ENCODE results near the gene ZMYND19.
A peak's percentile ranks its signal among the peaks of the same experiment; 100 is the strongest.
"Not testable (repeated sequence)": the region's sequence is repeated elsewhere in the genome, so short reads cannot be mapped to it uniquely, and the experiment has no call there.

The ZMYND19 gene

DNA sequence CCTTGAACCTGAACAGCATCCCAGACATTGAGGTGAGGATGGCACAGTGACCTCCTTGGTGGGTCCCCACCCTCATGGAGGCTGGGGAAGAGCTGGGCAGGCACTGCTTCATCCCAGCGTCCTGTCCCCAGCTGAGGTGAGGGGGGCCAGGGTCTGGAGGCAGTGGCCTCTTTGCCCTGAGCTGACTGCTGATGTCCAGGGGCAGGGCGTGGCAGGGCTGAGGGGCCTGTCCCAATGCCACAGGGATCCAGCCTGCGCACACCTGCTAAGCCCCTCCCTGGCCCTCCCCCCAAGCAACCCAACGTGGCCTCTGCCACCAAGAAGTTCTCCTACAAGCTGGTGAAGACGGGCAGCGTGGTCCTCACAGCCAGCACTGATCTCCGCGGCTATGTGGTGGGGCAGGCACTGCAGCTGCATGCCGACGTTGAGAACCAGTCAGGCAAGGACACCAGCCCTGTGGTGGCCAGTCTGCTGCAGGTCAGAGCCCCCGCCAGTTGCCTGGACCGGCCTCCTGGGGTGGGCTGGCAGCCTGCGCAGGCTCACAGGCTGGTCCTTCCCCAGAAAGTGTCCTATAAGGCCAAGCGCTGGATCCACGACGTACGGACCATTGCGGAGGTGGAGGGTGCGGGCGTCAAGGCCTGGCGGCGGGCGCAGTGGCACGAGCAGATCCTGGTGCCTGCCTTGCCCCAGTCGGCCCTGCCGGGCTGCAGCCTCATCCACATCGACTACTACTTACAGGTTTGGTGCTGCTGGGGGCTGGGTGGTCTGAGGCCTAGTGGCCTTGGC, 23.6 kb upstream of the ZMYND19 start:
- DNase-seq: no peak

DNA sequence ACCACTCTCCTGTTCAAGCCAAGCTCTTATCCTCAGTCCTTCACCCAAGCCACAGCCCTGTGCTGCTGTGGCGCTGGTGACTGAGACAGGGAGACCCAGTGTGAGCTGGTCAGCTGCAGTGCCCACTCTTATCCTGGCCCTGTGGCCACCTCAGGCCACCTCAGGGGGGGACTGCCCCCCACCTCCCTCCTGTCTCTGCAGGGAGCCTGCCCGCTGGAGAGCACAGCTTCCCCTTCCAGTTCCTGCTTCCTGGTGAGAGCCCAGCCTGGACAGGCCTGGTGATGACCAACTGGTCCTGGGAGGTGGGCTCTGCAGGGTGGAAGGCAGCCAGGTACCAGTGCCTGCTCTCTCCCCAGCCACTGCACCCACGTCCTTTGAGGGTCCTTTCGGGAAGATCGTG, 22.9 kb upstream of the ZMYND19 start:
- DNase-seq: no peak

DNA sequence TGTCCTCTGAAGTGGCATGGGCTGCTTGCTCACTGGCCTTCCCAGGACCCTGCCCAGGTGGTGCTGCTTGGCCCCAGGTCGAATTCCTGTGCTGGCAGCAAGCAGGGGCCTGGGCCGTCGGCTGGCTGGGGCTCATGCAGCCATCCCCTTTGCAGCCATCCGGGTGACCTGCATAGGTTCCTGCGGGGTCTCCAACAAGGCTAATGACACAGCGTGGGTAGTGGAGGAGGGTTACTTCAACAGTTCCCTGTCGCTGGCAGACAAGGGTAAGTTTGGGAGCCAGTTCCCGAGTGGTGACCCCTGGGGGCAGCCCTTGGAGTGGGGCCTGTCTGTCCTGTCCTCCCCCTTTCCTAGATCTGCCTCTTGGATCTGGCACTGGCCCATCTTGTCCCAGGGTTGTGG, 22.4 kb upstream of the ZMYND19 start:
- no peak for DNase-seq

DNA sequence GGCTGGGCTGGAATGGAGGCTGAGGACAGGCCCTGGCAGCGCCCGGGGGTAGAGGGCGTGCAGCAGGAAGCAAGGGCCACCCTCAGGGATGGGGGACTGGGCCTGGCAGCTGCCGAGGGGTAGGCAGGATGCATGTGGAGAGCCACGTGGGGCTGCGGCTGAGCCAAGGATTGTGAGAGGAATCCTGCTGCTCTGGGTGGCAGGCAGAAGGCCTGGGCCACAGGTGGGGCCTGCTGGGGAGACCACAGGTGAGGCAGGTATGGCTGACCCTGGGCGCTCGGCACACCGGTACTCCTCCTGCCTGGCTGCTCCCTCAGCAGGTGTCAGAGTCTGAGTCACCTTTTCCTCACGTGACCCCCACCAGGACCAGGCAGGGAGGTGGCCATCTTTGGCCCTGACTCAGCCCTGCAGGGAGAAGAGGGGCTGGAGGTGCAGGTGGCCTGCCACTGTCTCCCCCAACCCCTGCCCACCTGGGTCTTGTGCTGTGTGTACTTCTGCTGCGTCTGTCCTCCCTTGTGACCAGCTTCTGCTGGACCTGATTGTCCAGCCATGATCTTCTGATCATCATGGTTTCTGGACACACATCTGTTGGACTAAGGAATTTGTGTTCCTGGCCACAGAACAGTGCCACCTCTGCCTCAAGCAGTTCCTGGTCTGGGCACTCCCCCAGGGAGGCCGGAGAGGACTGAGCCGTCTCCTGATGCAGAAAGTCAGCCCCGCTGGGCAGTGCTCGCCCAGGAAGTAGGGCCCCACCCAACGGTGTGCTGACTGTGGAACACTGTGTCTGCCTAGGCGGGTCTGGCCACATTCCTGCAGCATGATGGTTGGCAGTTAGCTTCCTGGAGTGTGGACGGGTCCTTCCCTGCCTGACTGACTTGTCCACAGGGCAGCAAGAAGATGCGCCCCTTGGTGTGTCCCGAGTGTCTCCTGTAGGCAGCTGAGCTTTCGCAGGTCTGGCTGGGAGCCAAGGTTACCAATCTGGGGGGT, 21.6 kb upstream of the ZMYND19 start:
- peak; percentile 48 for DNase-seq

DNA sequence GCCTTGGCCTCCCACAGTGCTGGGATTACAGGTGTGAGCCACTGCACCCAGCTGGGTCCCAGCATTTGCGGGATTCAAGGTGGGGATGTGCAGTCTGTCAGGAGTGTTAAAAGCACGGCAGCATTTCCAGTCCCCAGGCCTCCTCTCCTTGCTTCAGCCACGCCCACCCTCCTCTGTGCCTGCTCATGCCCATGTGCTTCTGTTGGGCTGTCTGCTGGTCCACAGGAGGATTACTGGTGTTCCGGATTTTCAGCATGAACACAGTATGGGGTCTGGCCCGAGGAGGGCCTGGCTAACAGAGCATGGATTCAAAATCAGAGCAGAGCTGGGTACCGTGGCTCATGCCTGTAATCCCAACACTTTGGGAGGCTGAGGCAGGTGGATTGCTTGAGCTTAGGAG, 20.6 kb upstream of the ZMYND19 start:
- no peak for DNase-seq

DNA sequence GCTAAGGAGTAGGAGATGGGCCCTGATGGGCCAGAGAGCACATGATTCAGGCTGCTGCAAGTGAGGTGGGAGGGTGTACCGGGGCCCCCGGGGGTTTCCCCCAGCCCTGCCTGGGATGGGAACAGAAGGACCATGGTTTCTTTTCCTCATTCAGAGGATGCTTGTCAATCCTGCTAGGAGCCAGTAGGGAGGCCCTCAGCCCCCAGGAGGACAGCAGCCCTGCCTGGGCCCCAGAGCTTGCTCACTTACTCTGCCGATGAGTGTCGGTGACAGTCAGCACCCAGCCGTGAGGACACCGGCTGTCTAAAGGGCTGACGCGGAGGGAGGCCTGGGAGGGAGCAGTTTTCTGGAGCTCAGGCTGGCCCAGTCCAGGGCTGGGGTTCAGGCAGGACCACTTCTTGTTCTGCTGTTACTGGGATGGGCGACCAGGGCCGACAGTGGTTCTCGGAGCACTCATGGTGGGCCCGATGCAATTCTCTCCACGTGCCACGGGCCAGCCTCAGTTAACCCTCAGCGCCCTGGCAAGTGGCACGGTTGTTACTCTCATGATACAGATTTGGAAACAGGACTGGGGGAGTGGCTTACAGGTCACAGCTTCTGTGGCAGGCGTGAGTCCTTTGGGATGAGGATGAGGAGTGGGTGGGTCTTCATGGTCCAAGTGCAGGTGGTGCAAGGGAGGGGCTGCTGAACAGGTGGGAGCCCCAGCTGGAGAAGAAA, 17.0 kb upstream of the ZMYND19 start:
- no peak for DNase-seq

DNA sequence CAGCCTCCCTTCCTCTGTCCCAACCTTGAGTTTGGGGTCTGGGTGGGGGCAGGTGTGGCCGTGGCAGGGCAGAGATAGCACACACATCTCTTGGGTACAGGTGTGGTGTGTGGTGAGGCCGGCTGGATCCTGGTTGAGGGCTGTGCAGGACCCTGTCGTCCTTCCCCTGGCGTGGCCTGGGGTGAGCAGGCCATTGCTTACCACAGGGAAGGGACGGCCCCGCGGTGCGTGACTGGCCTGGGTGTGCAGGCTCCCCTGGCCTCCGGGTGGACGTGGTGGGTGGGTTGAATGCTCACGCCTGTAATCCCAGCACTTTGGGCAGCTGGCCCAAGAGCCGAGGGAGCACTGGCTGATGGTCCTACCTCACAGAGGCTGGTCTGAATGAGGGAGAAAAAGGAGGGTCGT, 16.4 kb upstream of the ZMYND19 start:
- no peak for DNase-seq

DNA sequence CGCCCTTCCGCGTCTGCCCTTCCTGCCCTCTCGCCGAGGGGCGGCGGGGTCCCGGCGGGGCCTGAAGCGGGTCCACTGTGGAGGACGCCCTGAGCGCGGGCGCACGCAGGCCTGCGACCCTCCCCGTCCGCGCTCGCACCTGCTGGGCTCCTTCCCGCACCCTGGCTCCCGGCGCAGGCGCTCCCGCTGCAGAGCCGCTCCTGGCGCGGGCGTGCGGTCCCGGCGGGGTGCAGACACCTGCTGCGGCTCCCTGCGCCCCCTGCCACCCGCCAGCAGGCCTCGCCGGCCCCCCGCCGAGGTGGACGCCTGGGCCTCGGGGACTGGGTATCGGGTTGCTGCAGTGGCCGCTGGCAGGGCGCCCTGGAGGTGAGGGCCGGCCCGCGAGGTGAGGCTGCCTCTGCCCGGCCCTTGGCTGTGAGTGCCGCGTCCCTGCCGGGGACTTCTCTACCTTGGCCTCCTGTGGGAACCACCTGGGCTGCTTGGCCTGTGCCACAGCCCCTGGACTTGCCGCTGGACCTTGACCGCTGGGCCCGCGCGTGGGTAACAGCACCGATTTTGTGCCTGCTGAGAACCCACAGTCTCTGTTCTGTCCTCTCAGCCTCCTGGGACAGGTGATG, 15.8 kb upstream of the ZMYND19 start:
- no peak for DNase-seq

DNA sequence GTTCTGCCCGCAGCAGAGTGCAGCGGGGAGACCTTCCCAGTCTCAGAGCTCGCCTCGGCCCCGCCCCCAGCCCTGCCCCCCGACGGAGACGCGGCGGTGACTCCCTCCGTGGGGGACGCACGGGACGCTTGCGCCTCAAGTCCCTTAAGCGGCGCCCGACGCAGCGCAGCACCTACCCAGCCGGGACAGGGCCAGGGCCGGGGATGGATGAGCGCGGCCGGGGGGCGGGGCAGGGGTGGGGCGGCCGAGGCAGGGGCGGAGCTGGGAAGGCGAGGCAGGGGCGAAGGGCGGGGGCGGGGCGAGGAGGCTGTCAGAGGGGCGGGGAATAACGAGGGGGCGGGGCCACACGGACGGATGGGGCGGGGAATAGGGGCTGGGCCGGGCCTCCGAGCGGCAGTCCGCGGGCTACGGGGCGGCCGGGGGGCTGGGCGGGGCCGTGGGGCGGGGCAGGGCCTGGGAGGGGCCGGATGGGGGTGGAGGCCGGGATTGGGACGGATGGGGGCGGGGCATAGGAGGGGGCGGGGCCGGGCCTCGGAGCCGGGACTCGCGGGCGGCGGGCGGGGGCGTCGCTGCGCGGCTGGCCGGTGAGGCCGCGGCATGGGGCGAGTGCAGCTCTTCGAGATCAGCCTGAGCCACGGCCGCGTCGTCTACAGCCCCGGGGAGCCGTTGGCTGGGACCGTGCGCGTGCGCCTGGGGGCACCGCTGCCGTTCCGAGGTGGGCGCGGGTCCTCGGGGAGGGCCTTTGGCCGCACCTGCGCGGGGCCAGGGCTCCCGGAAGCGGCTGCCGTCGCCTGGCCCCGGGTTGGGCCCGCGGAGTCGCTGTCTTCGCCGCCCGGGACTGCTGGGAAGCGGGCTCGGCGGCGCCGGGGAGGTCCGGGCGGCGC, 15.1 kb upstream of the ZMYND19 start, which contains the start of gene ARRDC1:
ARRDC1 (plus strand) TSS at position 566 of the 884 bp plus-strand sequence; CDS start at position 598, 32 bp downstream.
- DNase-seq: peak; percentile 95

DNA sequence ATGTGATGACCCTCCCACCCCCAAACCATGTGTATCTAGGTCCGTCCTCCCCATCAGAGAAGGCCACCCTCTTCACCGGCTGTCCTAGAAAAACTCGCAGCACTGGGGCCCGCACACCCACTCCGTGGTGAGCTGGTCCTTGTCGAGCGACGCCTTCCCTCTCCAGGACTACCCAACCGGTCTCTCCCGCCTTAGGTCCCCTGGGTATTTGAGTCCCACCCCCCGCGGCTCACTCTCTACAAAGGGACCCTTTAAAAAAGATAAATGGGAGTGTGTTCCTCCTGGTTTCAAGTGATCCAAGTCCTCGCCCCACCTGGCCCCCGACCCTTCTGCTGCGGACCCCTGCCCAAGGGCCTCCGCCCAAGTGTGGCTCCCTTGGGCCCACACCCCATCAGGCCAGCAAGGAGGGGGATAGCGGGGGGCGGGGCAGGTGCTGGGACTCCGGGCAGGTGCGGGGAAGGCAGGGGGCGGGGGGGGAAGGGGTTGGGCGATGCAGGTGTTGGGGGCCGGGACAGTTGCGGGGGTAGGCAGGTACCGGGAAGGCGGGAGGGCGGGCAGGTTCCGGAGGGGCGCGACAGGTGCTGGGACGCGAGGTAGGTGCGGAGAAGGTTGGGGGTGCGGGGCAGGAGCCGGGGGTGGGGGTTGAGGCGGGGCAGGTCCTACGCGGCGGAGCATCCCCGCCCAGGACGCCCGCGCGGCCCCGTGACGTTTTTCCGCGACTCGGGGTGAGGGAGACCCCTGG, 14.2 kb upstream of the ZMYND19 start:
- DNase-seq: no peak

DNA sequence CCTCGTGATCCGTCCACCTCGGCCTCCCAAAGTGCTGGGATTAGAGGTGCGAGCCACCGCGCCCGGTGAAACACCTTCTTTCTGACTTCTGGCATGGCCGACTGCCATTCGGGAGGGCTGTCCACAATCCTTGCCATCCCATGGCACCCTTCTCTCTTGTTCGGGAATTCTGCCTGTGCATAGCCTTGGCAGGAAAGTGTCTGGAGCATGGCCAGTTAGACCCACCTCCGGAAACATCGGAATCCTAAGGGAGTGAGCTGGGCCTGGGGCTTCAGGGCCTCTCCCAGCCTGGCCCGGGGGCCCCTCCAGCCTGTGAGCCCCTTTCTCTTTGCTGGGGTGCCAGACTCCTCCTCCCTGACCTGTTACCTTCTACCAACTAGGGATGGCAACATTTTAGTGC, 13.6 kb upstream of the ZMYND19 start:
- no peak for DNase-seq

DNA sequence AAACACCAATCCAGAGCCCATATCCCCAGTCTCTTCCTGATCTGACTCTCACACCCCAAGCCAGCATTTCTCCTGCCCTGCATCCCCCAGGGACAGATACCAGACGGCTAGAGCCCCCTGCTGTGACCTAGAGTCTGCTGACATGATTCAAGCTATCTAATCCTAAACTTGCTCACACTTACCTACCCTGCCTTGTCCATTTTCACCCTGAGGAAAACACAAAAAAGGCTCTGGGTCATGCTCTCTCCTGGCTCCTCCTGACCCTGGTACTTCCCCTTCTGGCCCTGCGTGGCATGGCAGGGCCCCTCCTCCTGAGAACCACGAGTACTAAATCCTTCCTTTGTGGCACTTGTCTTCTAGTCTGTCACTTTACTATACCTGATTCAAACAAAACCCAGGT, 12.3 kb upstream of the ZMYND19 start:
- DNase-seq: no peak

DNA sequence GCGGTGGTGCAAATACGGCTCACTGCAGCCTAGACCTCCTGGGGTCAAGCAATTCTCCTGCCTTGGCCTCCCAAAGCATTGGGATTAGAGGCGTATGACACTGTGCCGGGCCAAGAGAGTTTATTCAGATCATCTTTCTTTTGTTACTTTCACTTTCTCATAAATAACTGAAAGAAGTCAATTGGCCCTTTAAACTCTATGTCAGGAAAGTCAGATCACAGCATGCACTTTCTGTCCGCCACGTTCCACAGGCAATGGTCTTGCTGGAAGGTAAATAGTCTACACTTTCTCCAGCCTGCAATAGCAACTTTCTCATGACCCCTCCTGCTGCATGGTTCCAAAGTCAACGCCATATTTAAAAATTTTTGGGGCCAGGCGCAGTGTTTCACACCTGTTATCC, 8.6 kb upstream of the ZMYND19 start:
- DNase-seq: no peak

DNA sequence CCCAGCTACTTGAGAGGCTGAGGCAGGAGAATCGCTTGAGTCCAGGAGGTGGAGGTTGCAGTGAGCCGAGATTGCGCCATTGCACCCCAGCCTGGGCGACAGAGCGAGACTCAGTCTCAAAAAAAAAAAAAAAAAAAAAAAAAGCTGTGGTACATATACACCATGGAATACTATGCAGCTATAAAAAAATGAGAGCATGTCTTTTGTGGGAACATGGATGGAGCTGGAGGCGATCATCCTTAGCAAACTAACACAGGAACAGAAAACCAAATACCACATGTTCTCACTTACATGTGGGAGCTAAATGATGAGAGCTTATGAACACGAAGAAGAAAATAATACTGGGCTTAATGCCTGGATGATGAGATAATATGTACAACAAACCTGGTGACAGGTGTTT, 6.3 kb upstream of the ZMYND19 start:
- not testable (repeated sequence) for DNase-seq

DNA sequence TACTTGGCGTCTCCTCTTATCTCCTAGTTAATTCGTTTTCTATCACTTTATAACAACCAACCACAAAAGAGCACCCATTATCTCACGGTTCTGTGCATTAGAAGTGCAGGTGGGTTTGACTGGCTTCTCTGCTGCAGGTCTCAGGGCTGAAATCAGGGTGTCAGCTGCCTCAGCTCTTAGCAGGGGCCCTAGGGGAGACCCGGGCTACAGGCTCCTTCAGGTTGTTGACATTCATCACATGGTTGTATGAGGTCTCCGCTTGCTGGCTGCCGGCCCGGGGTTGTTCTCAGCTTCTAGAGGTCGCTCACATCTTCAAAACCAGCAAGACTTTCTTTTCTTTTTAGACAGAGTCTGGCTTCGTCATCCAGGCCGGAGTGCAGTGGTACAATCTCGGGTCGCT, 2.9 kb upstream of the ZMYND19 start:
- DNase-seq: no peak

DNA sequence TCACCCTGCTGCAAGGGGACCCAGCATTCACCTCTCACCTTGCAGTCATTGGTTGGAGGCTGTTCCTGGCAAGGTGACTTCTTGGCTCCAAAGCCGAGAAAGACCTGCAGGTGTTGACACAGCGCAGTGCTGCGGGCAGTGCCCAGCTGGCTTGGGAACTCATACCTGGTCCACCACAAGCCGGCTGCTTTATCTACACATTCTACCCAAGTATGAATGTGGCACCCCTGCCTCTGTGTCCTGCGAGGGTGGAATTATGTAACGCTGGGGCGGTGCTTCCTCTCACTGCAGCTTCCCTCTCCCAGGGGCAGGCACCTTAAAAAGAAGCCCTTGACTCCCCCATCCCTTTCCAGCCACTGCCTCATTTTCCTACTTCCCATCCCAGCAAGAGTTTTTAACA, 2.5 kb upstream of the ZMYND19 start:
- DNase-seq: no peak

DNA sequence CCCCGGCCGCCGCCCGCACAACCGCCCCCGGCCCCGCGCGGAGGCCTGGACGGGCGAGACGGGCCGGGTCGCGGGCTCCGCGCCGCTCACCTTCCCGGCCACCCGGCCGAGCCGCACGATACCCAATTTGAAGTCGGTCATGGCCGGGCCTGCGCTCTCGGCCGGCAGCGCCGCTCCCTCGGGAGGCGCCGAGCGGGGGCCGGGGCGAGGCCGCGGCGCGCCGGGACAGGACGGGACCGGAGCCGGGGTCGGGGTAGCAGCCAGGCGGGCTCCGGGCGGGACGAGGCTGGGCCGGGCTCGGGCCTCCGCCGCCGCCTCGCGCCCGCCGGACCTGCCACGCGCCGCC, 216 bp downstream of the ZMYND19 start:
- no peak for DNase-seq

DNA sequence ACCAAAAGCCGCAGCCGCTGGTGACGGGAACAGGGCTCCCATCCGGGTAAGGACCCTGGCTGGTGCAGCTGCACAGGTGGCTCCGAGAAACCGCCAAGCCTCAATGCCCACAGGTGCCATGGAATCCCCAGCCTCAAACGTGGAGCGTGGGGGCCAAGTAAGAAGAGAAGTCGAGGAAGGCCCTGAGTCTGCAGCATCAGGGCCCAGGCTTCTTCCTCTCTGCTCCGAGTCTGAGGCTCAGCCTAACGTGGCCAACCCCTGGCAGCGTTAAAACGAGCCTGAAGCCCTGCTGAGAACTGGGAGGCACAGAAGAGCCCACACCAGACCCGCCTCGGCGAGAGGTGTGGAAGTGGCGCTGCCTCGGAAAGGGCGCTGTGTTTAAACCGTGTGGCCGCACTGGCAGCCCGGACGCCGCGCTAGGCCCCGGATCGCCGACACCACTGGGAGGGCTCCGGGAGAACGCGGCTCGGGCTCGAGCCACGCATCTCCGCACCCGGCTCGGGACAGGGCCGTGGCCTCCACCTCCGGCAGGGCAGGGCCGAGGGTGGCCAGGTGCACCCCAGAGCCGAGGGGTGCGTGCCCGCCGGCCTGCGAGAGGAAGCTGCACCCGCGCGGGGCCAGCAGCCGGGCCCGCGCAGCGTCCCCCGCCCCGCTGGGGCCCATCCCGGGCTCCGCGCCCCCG, 730 bp downstream of the ZMYND19 start:
- DNase-seq: no peak

DNA sequence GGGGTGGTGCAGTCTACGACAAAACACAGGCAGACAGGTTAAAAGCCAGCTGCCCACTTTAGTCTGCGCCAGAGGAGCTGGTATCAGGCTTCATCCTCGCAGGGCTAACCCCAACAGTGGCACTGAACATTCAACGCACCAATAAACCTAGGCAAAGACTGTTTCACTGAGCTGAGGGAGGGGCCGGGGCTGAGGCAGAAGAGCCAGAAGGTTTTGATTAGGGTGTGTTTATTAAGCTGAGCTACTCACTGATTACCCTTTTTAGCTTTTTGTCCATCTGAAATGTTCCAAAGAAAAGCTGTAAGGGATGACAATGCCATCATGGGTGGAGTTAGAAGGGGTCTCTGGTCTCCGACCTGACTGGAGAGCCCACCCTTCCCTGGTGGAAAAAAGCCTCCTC, 1.4 kb downstream of the ZMYND19 start:
- no peak for DNase-seq

DNA sequence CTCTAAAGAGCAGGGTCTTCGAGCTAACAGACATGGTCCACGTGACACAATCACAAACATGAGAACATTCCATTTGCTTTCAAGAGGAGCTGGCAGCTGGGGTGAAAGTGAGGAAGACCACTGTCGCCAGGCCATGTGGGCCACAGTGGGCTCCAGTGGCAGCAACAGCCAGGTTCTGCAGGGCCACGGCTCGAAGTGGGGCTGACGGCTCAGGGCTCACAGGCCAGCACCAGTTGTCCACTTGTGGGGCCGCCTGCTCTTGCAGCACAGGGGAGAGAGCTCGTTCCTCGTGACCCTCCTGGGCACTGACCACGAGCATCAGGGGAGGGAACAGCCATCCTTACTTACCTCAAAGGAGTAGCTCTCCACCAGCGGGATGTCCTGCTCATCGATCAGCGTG, 2.0 kb downstream of the ZMYND19 start:
- DNase-seq: no peak

DNA sequence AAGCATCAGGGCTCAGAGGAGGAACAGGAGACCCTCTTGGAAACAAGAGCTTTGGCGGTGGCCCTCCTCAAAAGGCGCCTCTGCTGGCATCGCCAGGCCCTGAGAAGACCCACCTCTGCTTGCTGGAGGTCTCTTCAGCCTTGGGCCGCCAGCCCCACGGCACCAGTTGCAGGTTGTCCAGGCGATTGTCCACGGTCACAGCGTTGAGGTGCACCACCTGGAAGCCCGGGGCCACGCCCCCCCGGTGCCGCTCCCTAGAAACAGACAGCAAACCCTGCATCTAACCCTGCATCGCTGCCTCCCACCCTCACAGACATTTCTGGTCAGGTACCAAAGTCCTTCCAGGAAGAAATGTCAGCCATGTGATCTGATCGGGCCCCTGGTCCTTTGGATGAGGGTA, 3.5 kb downstream of the ZMYND19 start:
- DNase-seq: no peak
